SK-N-SH (cell line): ENCODE data around the gene ADCK1. TPM values are rescaled to one million over a fixed set of nuclear protein-coding genes. Genes with fewer than 3 reads are reported as not detected.

Source experiments
- CTCF ChIA-PET: fragments of 300-600, 350-600 bp; formaldehyde crosslinking; extraction: SDS; loops from one replicate; lab custom pipeline; 2021; lab: Yijun Ruan, JAX
- POLR2A ChIA-PET: fragments of 350-600 bp; sonication (Branson Sonifier 250); formaldehyde crosslinking; extraction: SDS; loops from one replicate; lab custom pipeline; 2020; ENCODE audit warnings: antibody characterized with exemption, inconsistent platforms; lab: Yijun Ruan, JAX
- DNase-seq: peaks from one replicate; pipeline ENCODE4 v3.0.0; 2012
- H2AFZ ChIP-seq: fragments of 200-600 bp; sonication (generic); 2 replicates; pipeline ENCODE4 v1.8.1; 2016; ENCODE audit warnings: antibody characterized with exemption, mild to moderate bottlenecking, low read depth
- H3F3A ChIP-seq: fragments of 200-600 bp; sonication (generic); replicated peaks from 2 replicates; pipeline ENCODE3; 2016; ENCODE audit warnings: antibody characterized with exemption, mild to moderate bottlenecking; ENCODE audit not compliant: insufficient read depth
- H3K27ac ChIP-seq, 2 experiments: fragments of 200-500 bp in 1 of 2; fragments of 200-600 bp in 1 of 2; sonication (Bioruptor generic) in 1 of 2; sonication (generic), shearing (Covaris generic) in 1 of 2; 2 replicates each; pipeline versions ENCODE4 v1.5.1 to v1.6.1; 2014 to 2016; ENCODE audit warnings: low read depth in 2 of 2, inconsistent platforms in 1 of 2, low read length in 1 of 2, mild to moderate bottlenecking in 1 of 2, mixed read lengths in 1 of 2
- H3K27me3 ChIP-seq: fragments of 200-600 bp; sonication (generic), shearing (Covaris generic); 2 replicates; pipeline ENCODE4 v1.6.1; 2016; ENCODE audit warnings: mixed run types; ENCODE audit not compliant: insufficient read depth
- H3K36me3 ChIP-seq, 2 experiments: fragments of 200-500 bp in 1 of 2; fragments of 200-600 bp in 1 of 2; sonication (Bioruptor generic) in 1 of 2; sonication (generic) in 1 of 2; replicated peaks in 1 of 2; 2 replicates each; pipeline versions ENCODE3 to v1.5.1; 2014 to 2016; ENCODE audit warnings: low read length in 1 of 2, mild to moderate bottlenecking in 1 of 2; ENCODE audit not compliant: insufficient read depth in 2 of 2, control insufficient read depth in 1 of 2
- H3K4me1 ChIP-seq, 2 experiments: fragments of 200-500 bp in 1 of 2; fragments of 200-600 bp in 1 of 2; sonication (Bioruptor generic) in 1 of 2; sonication (generic), shearing (Covaris generic) in 1 of 2; 2 replicates each; pipeline versions ENCODE4 v1.5.1 to v1.6.1; 2014 to 2016; ENCODE audit warnings: low read depth in 1 of 2, low read length in 1 of 2, mixed run types in 1 of 2; ENCODE audit not compliant: insufficient read depth in 2 of 2, control insufficient read depth in 1 of 2
- H3K4me2 ChIP-seq: fragments of 200-600 bp; sonication (generic), shearing (Covaris generic); 2 replicates; pipeline ENCODE4 v1.6.1; 2017; ENCODE audit warnings: mixed run types
- H3K4me3 ChIP-seq, 2 experiments: fragments of 200-500 bp in 1 of 2; fragments of 200-600 bp in 1 of 2; sonication (Bioruptor generic) in 1 of 2; sonication (generic), shearing (Covaris generic) in 1 of 2; 2 replicates each; pipeline versions ENCODE4 v1.5.1 to v1.8.1; 2014 to 2016; ENCODE audit warnings: low read depth in 2 of 2, inconsistent platforms in 1 of 2, low read length in 1 of 2, mild to moderate bottlenecking in 1 of 2, mixed read lengths in 1 of 2, moderate library complexity in 1 of 2
- H3K79me2 ChIP-seq: fragments of 200-600 bp; sonication (generic); 2 replicates; pipeline ENCODE4 v1.8.1; 2017; ENCODE audit warnings: mild to moderate bottlenecking; ENCODE audit not compliant: insufficient read depth
- H3K9ac ChIP-seq: fragments of 200-600 bp; sonication (generic); 2 replicates; pipeline ENCODE4 v1.6.1; 2017; ENCODE audit warnings: mixed run types
- H3K9me2 ChIP-seq: fragments of 200-600 bp; sonication (generic); 2 replicates; pipeline ENCODE4 v1.6.1; 2017; ENCODE audit warnings: mixed run types
- H3K9me3 ChIP-seq: fragments of 200-600 bp; sonication (generic); 2 replicates; pipeline ENCODE4 v1.6.1; 2017; ENCODE audit warnings: mixed run types, mild to moderate bottlenecking, moderate library complexity
- H4K20me1 ChIP-seq: fragments of 200-600 bp; sonication (generic); 2 replicates; pipeline ENCODE4 v1.6.1; 2017; ENCODE audit warnings: mild to moderate bottlenecking, mixed run types; ENCODE audit not compliant: insufficient read depth
- CHD2 ChIP-seq: fragments of 150-350 bp; IDR thresholded peaks from 2 replicates; pipeline ENCODE4 v1.6.1; 2018; ENCODE audit warnings: low read length; ENCODE audit not compliant: partially characterized antibody
- GABPA ChIP-seq: IDR thresholded peaks from 2 replicates; pipeline ENCODE4 v1.4.0; 2012; ENCODE audit warnings: low read depth, mild to moderate bottlenecking
- GATA2 ChIP-seq: sonication (generic); formaldehyde crosslinking; IDR thresholded peaks from 2 replicates; pipeline ENCODE4 v1.5.0; 2020; ENCODE audit warnings: mild to moderate bottlenecking, missing genetic modification reagents
- IRF3 ChIP-seq: fragments of 150-350 bp; IDR thresholded peaks from 2 replicates; pipeline ENCODE4 v1.6.1; 2016; ENCODE audit warnings: mild to moderate bottlenecking, low read depth, low read length
- MEF2A ChIP-seq: IDR thresholded peaks from 2 replicates; pipeline ENCODE4 v1.4.0; 2012; ENCODE audit warnings: low read depth, borderline replicate concordance
- MXI1 ChIP-seq: IDR thresholded peaks from 2 replicates; pipeline ENCODE4 v1.6.1; 2012; ENCODE audit warnings: mild to moderate bottlenecking, low read depth, low read length, improper control_type of control experiment
- NFIC ChIP-seq: IDR thresholded peaks from 2 replicates; pipeline ENCODE4 v1.4.0; 2012; ENCODE audit warnings: borderline replicate concordance
- POLR2AphosphoS5 ChIP-seq: IDR thresholded peaks from 2 replicates; pipeline ENCODE4 v1.6.1; 2012; ENCODE audit warnings: low read depth, low read length
- RAD21 ChIP-seq: IDR thresholded peaks from 2 replicates; pipeline ENCODE4 v1.6.1; 2012; ENCODE audit warnings: mild to moderate bottlenecking, low read length
- RXRA ChIP-seq: IDR thresholded peaks from 2 replicates; pipeline ENCODE4 v1.4.0; 2012; ENCODE audit warnings: low read depth, mild to moderate bottlenecking, borderline replicate concordance
- SMC3 ChIP-seq: IDR thresholded peaks from 2 replicates; pipeline ENCODE4 v1.6.1; 2012; ENCODE audit warnings: low read depth, low read length, improper control_type of control experiment
- TCF12 ChIP-seq: IDR thresholded peaks from 2 replicates; pipeline ENCODE4 v1.4.0; 2012
- USF2 ChIP-seq: fragments of 150-350 bp; IDR thresholded peaks from 2 replicates; pipeline ENCODE4 v1.6.1; 2017; ENCODE audit warnings: antibody characterized with exemption, low read length, low read depth, borderline replicate concordance
- YY1 ChIP-seq: IDR thresholded peaks from 2 replicates; pipeline ENCODE4 v1.4.0; 2012; ENCODE audit warnings: low read depth, mild to moderate bottlenecking
- ZBTB33 ChIP-seq: IDR thresholded peaks from 2 replicates; pipeline ENCODE4 v1.4.0; 2012; ENCODE audit warnings: low read depth, borderline replicate concordance
- WGBS: methylation state at CpG from one replicate; pipeline ENCODE4 v1.1.6; 2017; ENCODE audit warnings: low lambda C conversion rate; 5-methylcytosine and 5-hydroxymethylcytosine counted together
- polyA plus RNA-seq, 3 experiments: library from polyadenylated mRNA; depleted of rRNA; stranded (reverse); fragments of >200 nt; gene quantifications; 2 replicates each; pipeline ENCODE4 v1.2.3, GENCODE V29; 2012

The ADCK1 gene
- polyA plus RNA-seq, 1 of the 3 experiments (the other 2 are of a cell fraction) = 11.4 TPM

GRCh38 chr14:77864085-77864484 is 64.2 kb downstream of the ADCK1 start:
- no peak for DNase-seq
- ChIA-PET CTCF (interaction anchor here (1.0 to 5.4 kb wide), 7 partner anchors 13 to 703 kb away, joined by 3 to 62 read pairs (median 7); no protein-coding TSS in a partner anchor), POLR2A (no interaction called here)
- H3K27me3 ChIP-seq = no peaks in the 10 kb centered on the region
- no peaks in the 10 kb centered on the region for H4K20me1 ChIP-seq
- no peak overlapping the region for H3K4me2 ChIP-seq
- no peak overlapping the region for H3K9ac ChIP-seq
- no peak overlapping the region for H2AFZ ChIP-seq
- no peaks in the 10 kb centered on the region for H3K36me3 ChIP-seq
- H3K9me3 ChIP-seq = no peaks in the 10 kb centered on the region
- TF ChIP-seq TCF12 (no peak), CHD2 (no peak), GATA2 (CRISPR knock-in tag) (no peak), IRF3 (no peak), GABPA (no peak), SMC3 (no peak), RAD21 (no peak), YY1 (no peak), POLR2AphosphoS5 (no peak), NFIC (no peak), RXRA (no peak), ZBTB33 (no peak), USF2 (no peak)
- no peak overlapping the region for H3K27ac ChIP-seq
- H3K79me2 ChIP-seq = no peaks in the 10 kb centered on the region
- H3K9me2 ChIP-seq = no peaks in the 10 kb centered on the region
- 83% methylated on average over 6 of the region's 6 CpGs for WGBS
- no peaks in the 10 kb centered on the region for H3F3A ChIP-seq
- H3K4me3 ChIP-seq = no peak overlapping the region
- H3K4me1 ChIP-seq = no peaks in the 10 kb centered on the region; a peak in 1 of 4 replicates

- H4K20me1 ChIP-seq = no peaks in the 10 kb centered on the region
These were observed 64.7 kb downstream of the ADCK1 start for GRCh38 chr14:77864580-77864979.

More at GRCh38 chr14:77864580-77864979, 64.7 kb downstream of the ADCK1 start:
- Histone ChIP-seq H3K4me2 (no peak overlapping the region), H3K4me3 (no peak overlapping the region), H3K79me2 (no peaks in the 10 kb centered on the region), H3K27ac (no peak overlapping the region), H3K36me3 (no peaks in the 10 kb centered on the region), H3K9ac (no peak overlapping the region), H3K27me3 (no peaks in the 10 kb centered on the region), H3K9me2 (no peaks in the 10 kb centered on the region), H3F3A (no peaks in the 10 kb centered on the region), H3K4me1 (no peaks in the 10 kb centered on the region; a peak in 1 of 4 replicates), H2AFZ (no peak overlapping the region), H3K9me3 (no peaks in the 10 kb centered on the region)
- WGBS = 100% methylated on average over 1 of the region's 1 CpG
- ChIA-PET CTCF (interaction anchor here (1.0 to 3.1 kb wide), 2 partner anchors 12 to 702 kb away, joined by 3 to 10 read pairs; no protein-coding TSS in a partner anchor), POLR2A (no interaction called here)
- TF ChIP-seq POLR2AphosphoS5 (no peak), MXI1 (no peak), MEF2A (no peak)
- no peak for DNase-seq
